ENCODE data around the gene MAP7D1.

DNA sequence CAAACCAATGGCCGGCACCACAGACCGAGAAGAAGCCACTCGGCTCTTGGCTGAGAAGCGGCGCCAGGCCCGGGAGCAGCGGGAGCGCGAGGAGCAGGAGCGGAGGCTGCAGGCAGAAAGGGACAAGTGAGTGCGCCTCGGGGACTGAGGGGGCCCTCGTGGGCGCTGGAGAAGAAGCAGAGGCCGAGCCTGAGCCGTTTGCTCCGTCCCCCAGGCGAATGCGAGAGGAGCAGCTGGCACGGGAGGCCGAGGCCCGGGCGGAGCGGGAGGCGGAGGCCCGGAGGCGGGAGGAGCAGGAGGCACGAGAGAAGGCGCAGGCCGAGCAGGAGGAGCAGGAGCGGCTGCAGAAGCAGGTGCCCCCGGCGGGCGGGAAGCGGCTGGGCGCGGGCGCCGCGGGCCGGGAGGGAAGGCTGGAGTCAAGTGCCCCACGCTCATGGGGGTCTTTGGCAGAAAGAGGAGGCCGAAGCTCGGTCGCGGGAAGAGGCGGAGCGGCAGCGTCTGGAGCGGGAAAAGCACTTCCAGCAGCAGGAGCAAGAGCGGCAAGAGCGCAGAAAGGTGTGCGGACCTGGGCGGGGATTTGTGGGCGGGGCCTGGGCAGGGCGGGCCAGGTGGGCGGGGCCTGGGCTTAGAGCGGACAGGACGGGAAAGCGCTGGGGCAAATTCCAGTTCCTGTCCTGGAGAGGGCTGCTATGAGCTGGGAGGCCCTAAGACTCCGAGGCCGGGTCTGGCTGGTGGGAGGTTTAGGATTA, 22.7 kb downstream of the MAP7D1 start:
- TF ChIP-seq, protein P1, sequence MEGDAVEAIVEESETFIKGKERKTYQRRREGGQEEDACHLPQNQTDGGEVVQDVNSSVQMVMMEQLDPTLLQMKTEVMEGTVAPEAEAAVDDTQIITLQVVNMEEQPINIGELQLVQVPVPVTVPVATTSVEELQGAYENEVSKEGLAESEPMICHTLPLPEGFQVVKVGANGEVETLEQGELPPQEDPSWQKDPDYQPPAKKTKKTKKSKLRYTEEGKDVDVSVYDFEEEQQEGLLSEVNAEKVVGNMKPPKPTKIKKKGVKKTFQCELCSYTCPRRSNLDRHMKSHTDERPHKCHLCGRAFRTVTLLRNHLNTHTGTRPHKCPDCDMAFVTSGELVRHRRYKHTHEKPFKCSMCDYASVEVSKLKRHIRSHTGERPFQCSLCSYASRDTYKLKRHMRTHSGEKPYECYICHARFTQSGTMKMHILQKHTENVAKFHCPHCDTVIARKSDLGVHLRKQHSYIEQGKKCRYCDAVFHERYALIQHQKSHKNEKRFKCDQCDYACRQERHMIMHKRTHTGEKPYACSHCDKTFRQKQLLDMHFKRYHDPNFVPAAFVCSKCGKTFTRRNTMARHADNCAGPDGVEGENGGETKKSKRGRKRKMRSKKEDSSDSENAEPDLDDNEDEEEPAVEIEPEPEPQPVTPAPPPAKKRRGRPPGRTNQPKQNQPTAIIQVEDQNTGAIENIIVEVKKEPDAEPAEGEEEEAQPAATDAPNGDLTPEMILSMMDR (IDR thresholded peaks at IDR 0.05) = no peak
- no peak for TF ChIP-seq POLR2AphosphoS5 (IDR thresholded peaks at IDR 0.05)

Measured in gastroesophageal sphincter (tissue), 3 donors.